ENCODE measurements around the gene SOX10. TPM values are rescaled to one million over a fixed set of nuclear protein-coding genes. Genes with fewer than 3 reads are reported as not detected.

The SOX10 gene
- total and polyA plus RNA-seq, 2 of the 13 experiments (the other 11 are each of a cell fraction or from before 2014, with no cell fraction given): not detected

GRCh38 chr22:37971475-37972434, 12.6 kb downstream of the SOX10 start:
- POLR2A ChIA-PET: no interaction called here
- Histone ChIP-seq H3K9ac (ENCODE audit: insufficient read depth, low read depth, low read length) (no peak overlapping the region), H3K36me3 (replicated peaks in 1 of 2; ENCODE audit: control insufficient read depth in 1 of 2, insufficient read depth in 2 of 2, low read length in 2 of 2) (peaks cover 12% of the 10 kb centered on the region in 2 experiments), H2AFZ (ENCODE audit: low read length) (no peak overlapping the region), H3K9me3 (ENCODE audit: low read length) (no peaks in the 10 kb centered on the region), H4K20me1 (ENCODE audit: insufficient read depth, low read length) (no peaks in the 10 kb centered on the region), H3K27ac (ENCODE audit: extremely low read length, insufficient read depth, low read length) (no peak overlapping the region), H3K79me2 (ENCODE audit: insufficient read depth, low read length) (no peaks in the 10 kb centered on the region), H3K4me2 (ENCODE audit: low read depth, low read length) (no peak overlapping the region), H3K27me3 (ENCODE audit: control insufficient read depth in 1 of 2, insufficient read depth in 2 of 2, low read length in 2 of 2) (no peaks in the 10 kb centered on the region), H3K4me3 (replicated peaks in 1 of 3; ENCODE audit: insufficient read depth in 1 of 3, low read depth in 2 of 3, low read length in 3 of 3) (no peak overlapping the region), H3K4me1 (ENCODE audit: insufficient read depth, low read length) (peaks cover 55% of the 10 kb centered on the region)
- DNase-seq (ENCODE audit: low spot score) (no peak), FAIRE-seq (no peak), ATAC-seq (no peak)
- TF ChIP-seq SALL2 (CRISPR knock-in tag; IDR thresholded peaks at IDR 0.05): no peak
- peak; percentile 45 for TF ChIP-seq HNRNPK (IDR thresholded peaks at IDR 0.05; ENCODE audit: low read depth, low read length, poor library complexity, severe bottlenecking)
- in situ Hi-C loops (cut with HindIII; ENCODE audit: extremely low pct_ligation_motif_present, low pct_unique_long_range_greater_than_20kb) (no loop called here), intact Hi-C loops (cut with micrococcal nuclease; ENCODE audit: unreplicated experiment) (no loop called here)
- no TSS peak for BruUV-seq (replicated peaks)
- 85% methylated on average over 7 of the region's 7 CpGs for WGBS (ENCODE audit: low lambda C conversion rate)
- CTCF ChIA-PET (ENCODE audit: low intra/inter-chr PET ratio, low total read pairs): no interaction called here

GRCh38 chr22:37970864-37971263, 13.5 kb downstream of the SOX10 start:
- no peak overlapping the region for H3K27ac ChIP-seq (ENCODE audit: extremely low read length, insufficient read depth, low read length)
- H3K27me3 ChIP-seq (ENCODE audit: control insufficient read depth in 1 of 2, insufficient read depth in 2 of 2, low read length in 2 of 2): no peaks in the 10 kb centered on the region
- H3K79me2 ChIP-seq (ENCODE audit: insufficient read depth, low read length): peaks cover 2% of the 10 kb centered on the region
- ChIA-PET POLR2A (interaction anchor here (1.0 kb wide), 1 partner anchor 11 kb away, joined by 4 read pairs; no protein-coding TSS in a partner anchor), CTCF (ENCODE audit: low intra/inter-chr PET ratio, low total read pairs) (no interaction called here)
- in situ Hi-C loops (cut with HindIII; ENCODE audit: extremely low pct_ligation_motif_present, low pct_unique_long_range_greater_than_20kb): no loop called here
- intact Hi-C loops (cut with micrococcal nuclease; ENCODE audit: unreplicated experiment): no loop called here
- H3K36me3 ChIP-seq (replicated peaks in 1 of 2; ENCODE audit: control insufficient read depth in 1 of 2, insufficient read depth in 2 of 2, low read length in 2 of 2): peaks cover 14 to 18% of the 10 kb centered on the region in 2 experiments
- H3K4me1 ChIP-seq (ENCODE audit: insufficient read depth, low read length): peaks cover 64% of the 10 kb centered on the region
- no peak overlapping the region for H3K4me2 ChIP-seq (ENCODE audit: low read depth, low read length)
- no peak for TF ChIP-seq CEBPB (IDR thresholded peaks at IDR 0.05; ENCODE audit: borderline replicate concordance, low read depth, low read length)
- no peak for TF ChIP-seq ZNF451 (CRISPR knock-in tag; IDR thresholded peaks at IDR 0.05)
- TF ChIP-seq NPAS2 (CRISPR knock-in tag; IDR thresholded peaks at IDR 0.05; ENCODE audit: borderline replicate concordance): no peak
- TF ChIP-seq JUND (CRISPR knock-in tag; IDR thresholded peaks at IDR 0.05): no peak
- TF ChIP-seq TBX3 (IDR thresholded peaks at IDR 0.05; ENCODE audit: borderline replicate concordance): no peak
- no peak for TF ChIP-seq ZNF83 (CRISPR knock-in tag; IDR thresholded peaks at IDR 0.05; ENCODE audit: borderline replicate concordance)
- no peak for TF ChIP-seq IKZF4 (CRISPR knock-in tag; IDR thresholded peaks at IDR 0.05; ENCODE audit: borderline replicate concordance, low read depth, not compliant biosample characterization)
- H2AFZ ChIP-seq (ENCODE audit: low read length): no peak overlapping the region
- ATAC-seq: no peak
- H3K9ac ChIP-seq (ENCODE audit: insufficient read depth, low read depth, low read length): no peak overlapping the region
- H4K20me1 ChIP-seq (ENCODE audit: insufficient read depth, low read length): no peaks in the 10 kb centered on the region
- no peak for DNase-seq (ENCODE audit: low spot score)
- H3K4me3 ChIP-seq (replicated peaks in 1 of 3; ENCODE audit: insufficient read depth in 1 of 3, low read depth in 2 of 3, low read length in 3 of 3): no peak overlapping the region
- BruUV-seq (replicated peaks): no TSS peak
- no peak for FAIRE-seq
- WGBS (ENCODE audit: low lambda C conversion rate): 91% methylated on average over 4 of the region's 4 CpGs
- H3K9me3 ChIP-seq (ENCODE audit: low read length): no peaks in the 10 kb centered on the region

Measured in HepG2 (cell line).